Renal cortical epithelial cell (primary cell): ENCODE measurements around the gene RAD51AP1. TPM values are rescaled to one million over a fixed set of nuclear protein-coding genes. Genes with fewer than 3 reads are reported as not detected.

Experiments
- DNase-seq: peaks from one replicate; pipeline ENCODE4 v3.0.0-alpha.2; 2011; ENCODE audit warnings: low read depth
- total RNA-seq: library from RNA; depleted of rRNA; stranded (reverse); fragments of >200 nt; gene quantifications from 2 replicates; pipeline ENCODE4 v1.2.3, GENCODE V29; 2014

RAD51AP1 gene
- total RNA-seq, 1 donor from 2014 or later, result 3.1 TPM

- DNase-seq, result no peak
These were observed 52.5 kb downstream of the RAD51AP1 start for GRCh38 chr12:4591180-4591687.

DNA sequence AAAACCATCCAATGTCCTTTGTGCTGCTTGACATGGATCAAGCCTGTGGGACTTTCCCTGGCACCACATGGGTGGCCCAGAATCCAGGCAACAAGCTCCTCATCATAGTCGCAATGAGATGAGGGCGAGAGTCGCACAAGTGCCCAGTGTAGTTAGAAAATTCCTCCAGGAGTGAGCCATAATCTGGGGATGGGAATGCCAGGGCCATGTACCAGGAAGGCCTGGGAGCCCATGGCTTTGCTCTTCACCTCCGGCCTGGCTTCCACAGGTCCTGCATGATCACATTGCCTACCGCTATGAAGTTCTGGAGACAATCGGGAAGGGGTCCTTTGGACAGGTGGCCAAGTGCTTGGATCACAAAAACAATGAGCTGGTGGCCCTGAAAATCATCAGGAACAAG lies 57.2 kb downstream of the RAD51AP1 start:
- no peak for DNase-seq

DNA sequence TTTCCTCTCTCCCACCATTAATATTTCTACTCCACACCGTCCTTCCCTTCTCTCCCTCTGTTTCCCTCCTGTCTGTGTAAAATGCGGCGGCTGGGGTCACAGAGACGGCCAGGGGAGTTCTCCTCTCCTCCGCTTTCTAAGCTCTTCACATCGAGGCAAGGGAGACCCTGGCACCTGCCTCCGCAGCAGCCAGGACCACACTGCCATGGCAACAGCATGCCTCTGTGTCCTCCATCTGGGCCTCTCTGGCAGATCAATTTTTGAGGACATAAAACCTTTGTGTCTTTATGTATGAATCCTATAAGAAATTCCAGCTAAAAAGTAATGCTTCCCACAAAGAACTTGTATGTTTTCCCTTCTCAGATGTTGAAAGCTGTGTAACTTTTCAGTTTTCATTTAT lies 64.7 kb downstream of the RAD51AP1 start:
- no peak for DNase-seq

DNA sequence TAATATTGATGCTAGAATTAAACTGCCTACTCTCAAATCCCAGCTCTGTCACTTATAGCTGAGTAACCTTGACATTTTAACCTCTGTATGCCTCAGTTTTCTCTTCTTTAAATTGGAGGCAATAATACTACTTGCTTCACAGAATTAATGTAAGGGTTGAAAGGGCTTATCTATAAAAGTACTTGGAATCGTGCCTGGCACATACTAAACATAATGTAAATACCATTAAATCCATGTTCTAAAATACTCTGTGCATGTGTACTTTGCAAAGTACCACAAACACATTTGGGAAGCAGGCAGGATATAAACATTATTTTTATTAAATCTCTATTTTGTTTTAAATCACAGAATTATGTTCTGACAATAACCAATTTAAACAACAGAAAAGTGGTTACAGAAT lies 65.3 kb downstream of the RAD51AP1 start:
- DNase-seq, result no peak

- peak; percentile 89 for DNase-seq
These were observed 66.0 kb downstream of the RAD51AP1 start for GRCh38 chr12:4604684-4605193.

DNA sequence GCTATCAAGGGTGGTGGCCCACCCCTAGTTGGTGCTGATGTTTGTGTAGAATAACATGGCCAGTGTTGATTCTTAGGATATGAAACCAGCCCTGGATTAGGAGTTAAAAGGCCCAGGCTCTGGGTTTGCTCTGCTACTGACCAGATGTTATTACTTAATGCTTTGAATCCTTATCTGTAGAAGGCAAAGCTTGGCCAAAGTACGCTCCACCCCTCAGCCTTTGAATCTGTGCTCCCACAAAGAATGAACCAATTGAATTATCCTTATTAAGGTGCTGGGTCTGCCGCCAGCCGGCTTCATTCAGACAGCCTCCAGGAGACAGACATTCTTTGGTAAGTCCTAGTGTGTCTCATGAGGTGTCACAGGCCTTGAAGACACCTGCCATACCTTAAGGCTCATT lies 68.4 kb downstream of the RAD51AP1 start:
- DNase-seq, result no peak

DNA sequence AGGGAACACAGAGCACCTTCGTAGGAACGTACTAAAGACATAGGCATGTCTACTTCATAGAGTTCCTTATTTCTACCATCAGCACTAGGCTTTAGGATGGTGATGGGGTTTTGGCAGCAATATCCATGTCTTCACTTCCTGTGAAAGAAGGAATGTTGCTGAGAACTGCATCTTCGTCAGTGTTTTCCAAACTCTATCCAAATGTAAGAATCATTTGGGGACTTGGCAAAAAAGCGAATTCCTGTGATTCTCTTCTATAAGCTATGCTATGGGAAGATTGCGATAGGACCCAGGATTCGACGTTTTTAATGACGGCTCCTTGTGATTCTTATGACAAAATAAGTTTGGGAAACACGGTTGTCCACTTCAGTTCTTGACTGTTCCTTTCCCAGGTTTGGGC lies 70.4 kb downstream of the RAD51AP1 start:
- DNase-seq, result no peak

Other genes starting within 250 kb of the RAD51AP1 start
- 21.4 and 48.7 TPM in 2 replicates for gene TIGAR, start 217.7 kb upstream of the RAD51AP1 start, total RNA-seq
- not detected in 2 replicates for gene FGF23, start 159.2 kb upstream of the RAD51AP1 start, total RNA-seq
- gene FGF6, start 93.1 kb upstream of the RAD51AP1 start, total RNA-seq, result not detected in 2 replicates
- 30.7 and 34.4 TPM in 2 replicates for gene DYRK4, start 23.3 kb downstream of the RAD51AP1 start, total RNA-seq
- 0.35 and 4.4 TPM in 2 replicates for gene AKAP3, start 110.2 kb downstream of the RAD51AP1 start, total RNA-seq
- 93.1 and 113 TPM in 2 replicates for gene NDUFA9, start 110.2 kb downstream of the RAD51AP1 start, total RNA-seq
- gene GALNT8, start 181.5 kb downstream of the RAD51AP1 start, total RNA-seq, result 0.05 TPM in 1 of 2 replicates, not detected in the other